Retina (tissue), 1 donor: ENCODE data around the gene PRKCZ.
A peak's percentile ranks its signal among the peaks of the same experiment; 100 is the strongest.
"Not testable (repeated sequence)": the region's sequence is repeated elsewhere in the genome, so short reads cannot be mapped to it uniquely, and the experiment has no call there.

ENCODE experiments used
- DNase-seq: peaks from one replicate; pipeline ENCODE4 v3.0.0-alpha.2; 2016

Gene PRKCZ

DNA sequence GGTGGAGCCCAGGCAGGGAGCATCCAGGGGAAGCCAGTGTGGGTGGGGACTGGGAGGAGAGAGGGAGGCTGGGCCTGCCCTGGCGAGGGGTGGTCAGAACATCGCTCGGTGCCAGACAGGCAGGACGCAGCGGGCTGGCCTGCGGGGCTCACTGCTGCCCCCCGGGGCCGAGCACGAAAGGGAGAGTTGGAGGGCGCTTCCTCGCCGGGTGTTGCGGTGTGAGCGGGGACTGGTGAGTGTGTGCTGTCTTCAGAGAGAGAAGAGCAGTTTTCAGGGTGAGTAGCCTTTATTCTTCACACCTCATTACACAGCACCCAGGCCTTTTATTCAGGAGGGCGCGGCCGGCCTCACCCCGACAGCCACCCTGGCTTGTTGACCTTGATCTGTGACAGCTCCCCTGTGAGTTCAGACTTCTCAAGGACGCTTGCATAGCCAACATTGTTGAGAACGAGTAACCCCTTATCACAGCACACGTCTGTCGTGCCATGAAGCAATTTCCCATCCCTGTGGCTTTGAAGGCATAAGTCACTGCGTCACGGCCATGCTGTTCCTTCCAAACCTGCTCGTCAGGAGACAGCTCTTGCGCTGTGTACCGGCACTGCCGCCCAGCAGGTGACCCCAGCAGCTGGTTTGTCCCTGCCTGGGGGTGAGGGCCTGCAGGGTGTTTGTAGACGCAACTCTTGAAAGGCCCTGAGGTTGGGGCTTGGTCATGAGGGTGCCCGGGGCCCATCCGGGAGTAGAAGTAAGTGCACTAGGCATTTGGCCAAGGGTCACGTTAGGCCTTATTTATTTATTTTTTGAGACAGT lies 54.6 kb downstream of the PRKCZ start:
- DNase-seq: peak; percentile 83

DNA sequence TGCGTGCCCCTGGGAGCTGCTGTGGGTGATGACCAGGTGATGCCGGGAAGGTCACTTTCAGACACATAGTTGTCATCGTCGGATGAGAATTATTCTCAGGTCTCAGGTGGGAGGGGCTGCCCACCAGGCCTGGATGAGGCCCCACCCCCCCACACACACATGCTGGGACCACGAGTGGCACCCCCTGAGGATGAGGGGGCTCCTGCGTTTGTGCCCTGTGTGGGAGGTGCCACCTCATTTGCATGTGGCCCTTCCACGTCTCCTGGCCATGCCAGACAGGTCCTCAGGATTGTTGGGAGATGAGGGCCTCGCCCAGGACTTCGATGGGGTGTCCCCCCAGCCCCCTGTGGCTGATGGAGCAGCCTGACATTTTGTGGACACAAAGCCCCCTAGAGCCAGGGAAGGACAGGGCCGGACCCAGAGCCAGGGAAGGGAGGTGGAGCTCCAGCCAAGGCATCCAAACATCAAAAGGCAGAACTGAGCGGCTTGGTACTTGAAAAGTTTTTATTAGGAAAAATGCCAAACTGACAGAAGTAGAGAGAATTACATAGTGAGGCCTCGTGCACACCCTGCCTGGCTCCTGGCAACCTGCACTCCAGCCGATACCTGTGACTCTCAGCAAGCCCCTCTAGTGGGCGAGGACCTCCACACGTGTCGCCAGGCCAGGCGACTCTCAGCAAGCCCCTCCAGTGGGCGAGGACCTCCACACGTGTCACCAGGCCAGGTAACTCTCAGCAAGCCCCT lies 55.7 kb downstream of the PRKCZ start:
- DNase-seq: no peak

DNA sequence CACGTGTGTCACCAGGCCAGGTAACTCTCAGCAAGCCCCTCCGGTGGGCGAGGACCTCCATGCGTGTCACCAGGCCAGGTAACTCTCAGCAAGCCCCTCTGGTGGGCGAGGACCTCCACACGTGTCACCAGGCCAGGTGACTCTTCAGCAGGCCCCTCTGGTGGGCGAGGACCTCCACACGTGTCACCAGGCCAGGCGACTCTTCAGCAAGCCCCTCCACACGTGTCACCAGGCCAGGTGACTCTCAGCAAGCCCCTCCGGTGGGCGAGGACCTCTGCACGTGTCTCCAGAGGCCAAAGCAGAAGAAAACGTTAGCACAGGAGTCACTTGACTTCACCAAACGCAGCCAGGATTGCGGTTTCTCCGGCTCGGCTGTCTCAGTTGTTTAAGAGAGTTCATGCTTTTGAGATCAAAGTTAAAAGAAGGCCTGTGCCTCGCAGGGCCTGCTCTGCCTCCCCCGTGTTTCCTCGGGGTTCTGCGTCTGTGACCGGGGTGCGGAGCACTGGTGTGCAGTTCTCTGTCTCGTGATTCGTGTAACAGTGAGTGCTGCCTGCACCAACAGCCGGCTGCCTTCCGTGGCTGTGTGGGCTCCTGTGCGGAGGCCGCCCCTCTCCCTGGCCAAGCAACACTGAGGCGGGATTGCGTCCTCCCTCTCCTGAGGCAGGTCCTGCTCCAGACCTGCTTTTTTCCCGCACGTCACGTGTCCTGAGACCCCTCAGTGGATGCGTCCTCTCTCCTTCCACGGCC lies 56.6 kb downstream of the PRKCZ start:
- no peak for DNase-seq

DNA sequence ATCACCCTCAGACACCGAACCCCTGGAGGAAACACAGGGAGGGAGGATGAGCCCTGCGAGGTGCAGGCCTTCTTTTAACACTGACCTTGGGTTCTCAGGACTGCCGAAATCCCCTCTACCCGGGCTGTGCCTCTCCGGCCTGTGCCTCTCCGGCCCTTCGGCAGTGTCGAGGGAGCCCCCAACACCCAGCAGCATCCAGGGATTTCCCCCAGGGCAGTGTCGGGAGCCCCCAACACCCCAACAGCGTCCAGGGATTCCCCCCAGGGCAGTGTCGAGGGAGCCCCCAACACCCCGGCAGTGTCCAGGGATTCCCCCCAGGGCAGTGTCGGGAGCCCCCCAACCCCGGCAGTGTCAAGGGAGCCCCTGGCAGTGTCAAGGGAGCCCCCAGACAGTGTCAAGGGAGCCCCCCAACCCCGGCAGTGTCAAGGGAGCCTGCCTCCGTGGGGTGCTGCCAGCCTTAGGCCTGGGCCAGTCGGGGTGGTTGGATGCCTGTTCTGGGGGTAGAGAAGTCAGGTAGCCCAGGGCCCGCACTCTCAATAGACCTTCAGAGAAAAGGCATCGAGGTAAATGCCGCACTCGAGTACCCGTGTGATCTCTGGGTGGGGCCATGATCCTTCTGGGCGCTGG lies 57.5 kb downstream of the PRKCZ start:
- DNase-seq: no peak

DNA sequence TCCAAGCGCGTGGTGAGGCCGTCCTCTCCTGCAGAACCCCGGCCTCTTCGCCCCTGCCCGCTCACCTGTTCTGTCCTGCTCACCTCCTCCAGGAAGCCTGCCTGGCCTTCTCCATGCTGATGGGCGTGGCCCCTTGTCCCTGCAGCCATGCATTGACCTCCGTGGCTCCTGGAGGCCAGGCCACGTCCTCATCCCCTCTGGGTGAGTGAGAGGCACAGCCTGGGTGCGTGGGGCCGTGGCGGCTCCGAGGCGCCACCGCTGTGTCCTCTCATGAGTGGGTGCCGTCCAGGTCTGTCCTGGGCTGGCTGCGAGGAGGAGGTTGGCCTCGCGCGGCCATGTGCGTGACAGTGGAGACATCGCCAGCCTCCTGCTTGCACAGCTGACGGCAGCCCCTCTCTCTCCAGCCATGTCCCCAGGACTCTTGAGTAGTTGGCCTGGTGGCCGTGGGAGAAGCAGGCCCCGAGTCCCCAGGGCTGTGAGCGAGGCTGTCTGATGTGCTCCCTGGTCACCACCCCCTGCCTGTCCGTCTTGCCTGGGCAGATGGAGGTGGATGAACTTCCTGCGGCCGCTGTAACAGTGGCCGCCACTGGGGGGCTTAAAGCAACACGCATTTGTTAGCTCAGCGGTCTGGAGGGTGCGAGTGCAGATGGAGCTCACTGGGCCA lies 58.1 kb downstream of the PRKCZ start:
- peak; percentile 76 for DNase-seq

DNA sequence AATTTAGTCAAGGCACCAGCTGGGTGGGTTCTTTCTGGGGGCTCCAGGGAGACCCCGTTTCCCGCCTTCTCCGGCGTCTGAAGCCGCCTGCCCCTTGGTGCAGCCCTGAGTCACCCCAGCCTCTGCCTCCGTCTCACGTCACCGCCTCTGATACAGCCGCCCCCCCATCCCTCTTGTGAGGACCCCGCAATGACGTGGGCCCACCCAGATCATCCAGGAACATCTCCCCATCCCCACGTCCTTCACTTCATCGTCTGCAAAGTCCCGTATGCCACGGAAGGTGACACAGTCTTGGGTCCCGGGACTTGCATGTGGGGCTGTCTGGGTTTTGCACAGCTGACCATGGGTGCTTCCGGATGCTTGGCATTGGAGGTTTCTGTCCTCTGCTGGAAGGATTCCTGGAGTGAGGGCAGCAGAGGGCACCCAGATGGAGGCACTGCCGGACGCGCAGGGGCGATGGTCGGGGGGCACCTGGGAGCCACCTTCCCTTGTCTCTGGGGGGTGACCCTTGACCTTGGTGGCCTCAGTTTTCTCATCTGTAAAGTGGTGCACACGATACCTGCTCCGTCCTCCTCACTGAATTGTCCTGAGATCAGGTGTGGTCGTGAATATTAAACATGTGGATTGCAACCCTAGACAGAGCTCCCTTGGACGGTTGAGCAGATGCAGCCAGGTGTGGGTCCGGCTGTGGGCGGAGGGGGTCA lies 58.8 kb downstream of the PRKCZ start:
- no peak for DNase-seq

DNA sequence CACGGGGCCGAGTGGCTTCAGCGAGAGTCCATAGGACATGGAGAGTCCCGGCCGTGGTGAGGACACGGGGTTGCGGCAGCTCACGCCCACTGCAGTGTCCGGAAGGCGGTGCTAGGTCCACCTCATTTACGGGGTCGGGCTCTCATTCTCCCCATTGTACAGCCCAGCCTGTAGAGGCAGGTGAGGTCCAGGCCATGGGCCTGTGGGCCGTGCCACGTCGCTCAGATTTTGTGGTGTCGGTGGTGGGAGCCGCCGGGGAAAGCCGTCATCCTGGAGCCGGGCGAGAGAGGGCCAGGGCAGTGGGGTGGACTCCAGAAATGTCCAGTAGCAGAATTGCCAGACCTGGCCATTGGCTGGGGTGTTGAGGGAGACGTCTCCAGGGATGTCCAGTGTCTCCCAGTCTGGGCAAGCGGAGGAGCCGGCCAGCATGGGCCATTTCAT lies 59.4 kb downstream of the PRKCZ start:
- no peak for DNase-seq

DNA sequence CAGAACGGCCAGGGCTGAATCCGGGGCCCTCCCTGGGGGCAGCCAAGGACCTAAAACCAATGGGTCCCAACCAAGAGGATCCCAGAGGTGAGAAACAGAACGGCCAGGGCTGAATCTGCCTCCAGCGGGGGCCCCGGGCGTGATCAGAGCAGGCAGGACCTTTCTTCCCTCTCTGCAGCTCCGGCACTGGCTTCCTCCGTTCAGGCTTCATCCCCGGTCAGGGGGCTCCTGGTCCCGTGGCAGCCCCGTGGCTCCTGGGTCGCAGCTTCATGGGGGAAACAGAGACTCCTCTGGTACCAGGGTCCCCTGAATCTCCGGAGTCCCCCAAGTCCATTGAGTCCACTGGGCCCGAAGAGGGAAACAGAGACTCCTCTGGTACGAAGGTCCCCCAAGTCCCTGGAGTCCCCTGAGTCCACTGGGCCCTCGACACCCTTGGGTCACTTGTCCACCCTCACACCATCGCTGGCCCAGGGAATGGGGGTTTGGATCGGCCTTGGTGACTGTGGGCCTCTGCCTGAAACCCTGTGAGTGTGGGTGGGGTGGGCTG lies 60.1 kb downstream of the PRKCZ start:
- no peak for DNase-seq

DNA sequence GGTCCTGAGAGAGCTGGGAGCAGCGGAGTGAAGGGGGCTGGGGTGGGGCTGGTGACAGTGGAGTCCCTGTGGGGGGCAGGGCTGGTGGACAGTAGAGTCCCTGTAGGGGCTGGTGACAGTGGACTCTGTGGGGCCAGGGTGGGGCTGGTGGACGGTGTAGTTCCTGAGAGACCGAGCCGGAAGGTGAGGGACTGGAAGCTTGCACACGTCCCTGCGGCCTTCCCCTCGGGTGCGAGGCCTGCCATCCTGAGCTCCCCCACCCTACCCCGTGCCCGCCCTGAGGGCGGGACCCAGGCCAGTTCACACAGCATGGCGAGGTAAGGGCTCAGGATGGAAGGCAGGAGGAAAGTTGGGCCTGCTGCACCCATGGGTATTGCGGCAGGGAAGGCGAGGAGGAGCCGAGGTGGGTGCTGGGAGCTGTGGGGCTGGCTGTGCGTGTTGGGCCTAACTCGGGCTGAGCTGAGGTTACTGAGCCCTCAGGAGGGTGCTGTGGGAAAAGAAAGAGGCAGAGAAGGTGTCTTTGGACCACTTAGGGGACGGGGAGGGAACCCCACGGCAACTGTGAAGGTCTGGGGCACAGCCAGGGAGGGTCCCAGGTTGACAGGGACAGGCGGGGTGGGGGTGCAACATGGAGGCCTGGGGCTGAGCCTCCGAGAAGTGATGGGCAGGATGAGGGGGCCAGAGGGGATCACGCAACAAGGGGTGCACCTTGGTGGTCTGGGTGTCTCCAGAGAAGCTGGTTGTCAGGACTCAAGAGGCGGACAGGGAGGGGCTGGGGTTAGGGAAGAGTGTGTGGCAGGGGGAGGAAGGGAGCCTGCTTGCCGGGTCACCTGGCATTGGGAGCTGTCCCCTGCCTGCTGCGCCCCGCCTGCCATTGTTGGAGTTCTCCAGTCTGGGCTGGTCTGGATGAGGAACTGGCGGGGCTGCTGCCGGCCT lies 60.8 kb downstream of the PRKCZ start:
- no peak for DNase-seq

DNA sequence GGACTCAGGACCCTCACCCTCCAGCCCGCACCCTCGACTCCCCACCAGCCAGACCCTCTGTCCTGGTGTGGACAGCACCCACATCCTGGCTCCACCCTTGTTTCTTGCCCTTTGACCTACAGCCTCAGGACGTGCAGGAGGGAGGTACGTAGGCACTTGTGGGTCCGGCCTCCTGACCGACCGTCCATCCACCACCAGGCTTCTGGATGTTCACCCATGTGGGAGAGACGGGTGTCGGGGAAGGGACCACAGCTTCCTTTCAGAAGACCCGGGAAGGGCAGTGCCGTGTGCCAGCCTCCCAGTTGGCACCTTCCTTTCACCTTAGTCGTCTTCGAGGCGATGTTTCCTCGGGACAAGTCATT lies 61.4 kb downstream of the PRKCZ start:
- no peak for DNase-seq

DNA sequence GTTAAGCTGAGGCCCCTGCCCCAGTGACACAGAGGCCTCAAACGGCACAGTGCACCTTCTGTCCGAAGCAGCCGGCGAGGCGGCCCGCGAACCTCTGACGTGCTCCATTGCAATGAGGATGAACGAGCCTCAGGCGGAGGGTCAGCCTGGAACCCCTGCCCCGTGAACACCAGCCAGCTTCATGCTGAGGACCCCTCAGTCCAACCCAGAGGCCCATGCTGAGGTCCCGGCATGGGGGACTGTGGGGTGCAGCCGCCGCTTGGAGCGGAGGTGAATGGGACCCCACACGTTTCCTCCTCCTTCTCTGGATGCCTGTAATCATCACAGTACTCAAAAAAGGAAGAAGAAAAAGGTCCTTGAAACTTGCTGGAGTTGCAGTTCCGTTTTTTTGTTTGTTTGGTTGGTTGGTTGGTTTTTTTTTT lies 62.1 kb downstream of the PRKCZ start:
- no peak for DNase-seq

DNA sequence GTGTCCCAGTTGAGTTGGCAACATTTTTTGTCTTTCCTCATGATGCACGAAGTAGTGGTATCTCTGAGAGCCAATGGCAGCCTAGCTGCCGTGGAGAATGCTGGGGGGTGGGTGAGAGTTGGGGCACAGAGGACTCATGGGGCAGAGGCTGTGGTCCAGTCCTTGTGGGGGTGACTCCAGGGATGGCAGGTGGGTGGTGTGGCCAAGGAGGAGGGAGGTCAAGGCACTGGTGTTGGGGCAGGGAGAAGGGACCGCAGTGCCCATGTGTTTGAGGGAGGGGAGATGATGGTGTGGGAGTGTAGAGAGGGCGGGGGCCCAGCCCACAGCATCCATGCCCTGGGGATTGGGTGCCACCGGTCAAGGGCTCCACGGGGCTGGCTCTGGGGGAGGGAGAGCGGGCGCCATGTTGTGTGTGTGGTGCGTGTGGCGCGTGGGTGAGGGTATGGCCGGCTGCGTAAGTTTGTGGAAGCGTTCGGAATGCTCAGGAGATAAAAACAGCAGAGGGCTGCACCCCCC lies 63.5 kb downstream of the PRKCZ start:
- DNase-seq: no peak

DNA sequence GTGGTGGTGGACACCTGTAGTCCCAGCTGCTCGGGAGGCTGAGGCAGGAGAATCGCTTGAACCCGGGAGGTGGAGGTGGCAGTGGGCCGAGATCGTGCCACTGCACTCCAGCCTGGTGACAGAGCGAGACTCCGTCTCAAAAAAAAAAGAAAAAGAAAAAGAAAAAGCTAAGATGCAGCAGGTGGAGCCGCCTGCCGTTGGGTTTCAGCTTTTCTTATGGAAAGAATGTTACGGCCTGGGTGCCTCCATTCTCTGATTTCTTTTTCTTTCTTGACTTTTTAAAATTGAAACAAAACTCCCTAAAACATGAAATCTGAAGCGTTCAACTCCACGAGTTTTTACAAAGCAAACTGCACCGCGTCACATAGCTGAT lies 64.4 kb downstream of the PRKCZ start:
- not testable (repeated sequence) for DNase-seq

DNA sequence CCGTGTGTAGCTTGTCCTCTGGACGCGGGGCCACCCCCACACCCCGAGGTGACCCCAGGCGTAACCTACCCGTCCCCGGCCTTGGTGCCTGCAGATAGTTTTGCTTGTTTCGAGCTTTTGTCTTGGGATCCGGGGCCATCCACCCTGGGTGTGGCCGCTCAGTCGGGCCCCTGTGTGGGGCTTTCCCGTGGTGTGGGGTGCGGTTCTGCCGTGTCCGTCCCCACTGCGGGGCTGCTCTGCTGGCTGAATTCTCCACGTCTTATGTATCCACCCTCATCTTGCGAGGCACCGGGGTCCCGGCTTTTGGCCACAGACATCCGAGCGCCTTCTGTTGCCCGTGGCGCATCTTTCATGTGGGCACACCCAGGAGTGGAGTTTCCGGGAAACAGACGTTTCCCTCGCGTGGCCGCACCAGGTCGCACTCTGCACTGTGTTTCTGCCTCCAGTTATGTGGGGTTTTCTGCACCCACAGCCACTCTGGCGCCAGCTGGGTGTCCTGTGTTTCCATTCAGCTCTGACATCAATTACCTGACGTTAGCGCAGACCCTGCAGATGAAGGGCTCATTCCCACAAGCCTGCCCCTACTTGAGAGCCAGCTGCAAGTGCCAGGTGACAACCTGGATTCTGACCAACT lies 64.9 kb downstream of the PRKCZ start:
- DNase-seq: no peak

DNA sequence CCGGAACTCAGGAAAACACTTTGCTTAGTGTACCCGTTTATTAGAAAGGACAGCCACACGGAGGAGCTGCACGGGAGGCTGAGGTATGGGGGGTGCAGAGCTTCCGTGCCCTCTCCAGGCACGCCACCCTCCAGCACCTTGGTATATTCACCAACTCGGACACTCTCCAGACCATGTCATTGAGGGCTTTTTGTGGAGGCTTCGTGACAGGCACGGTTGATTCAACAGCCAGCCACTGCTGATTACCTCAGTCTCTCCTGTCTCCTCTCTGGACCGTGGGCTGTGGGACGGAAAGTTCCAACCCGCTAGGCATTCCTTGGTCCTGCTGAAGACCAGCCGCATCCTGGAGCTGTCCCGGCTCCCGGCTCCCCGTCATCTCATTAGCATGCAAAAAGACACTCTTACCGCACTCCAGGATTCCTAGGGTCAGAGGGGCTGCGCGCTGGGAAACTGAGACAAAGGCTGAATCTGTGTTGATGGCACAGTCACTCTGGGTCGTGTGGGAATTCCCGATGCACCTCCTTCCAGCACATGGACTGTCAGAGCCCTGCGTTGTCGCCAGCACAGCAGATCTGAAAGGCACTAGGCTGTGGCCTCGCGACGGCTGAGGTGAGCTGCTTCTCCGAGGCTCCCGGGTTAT lies 65.6 kb downstream of the PRKCZ start:
- DNase-seq: peak; percentile 75

DNA sequence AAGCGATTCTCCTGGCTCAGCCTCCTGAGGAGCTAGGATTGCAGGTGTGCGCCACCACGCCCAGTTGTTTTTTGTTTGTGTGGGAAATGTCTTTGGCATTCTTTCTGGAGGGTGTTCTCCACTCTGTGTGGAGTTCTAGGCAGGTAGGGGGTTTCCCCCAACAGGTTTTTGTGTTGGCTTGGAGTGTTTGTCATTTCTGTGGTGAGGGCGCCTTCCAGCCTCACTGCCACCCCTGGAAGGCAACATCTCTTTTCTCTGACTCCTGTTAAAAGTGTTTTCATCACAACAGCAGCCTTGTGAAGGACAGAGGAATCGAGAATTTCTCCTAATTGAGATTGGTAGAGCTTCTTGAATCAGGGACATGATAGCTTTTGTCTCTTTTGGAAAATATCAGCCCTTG lies 69.7 kb downstream of the PRKCZ start:
- no peak for DNase-seq

DNA sequence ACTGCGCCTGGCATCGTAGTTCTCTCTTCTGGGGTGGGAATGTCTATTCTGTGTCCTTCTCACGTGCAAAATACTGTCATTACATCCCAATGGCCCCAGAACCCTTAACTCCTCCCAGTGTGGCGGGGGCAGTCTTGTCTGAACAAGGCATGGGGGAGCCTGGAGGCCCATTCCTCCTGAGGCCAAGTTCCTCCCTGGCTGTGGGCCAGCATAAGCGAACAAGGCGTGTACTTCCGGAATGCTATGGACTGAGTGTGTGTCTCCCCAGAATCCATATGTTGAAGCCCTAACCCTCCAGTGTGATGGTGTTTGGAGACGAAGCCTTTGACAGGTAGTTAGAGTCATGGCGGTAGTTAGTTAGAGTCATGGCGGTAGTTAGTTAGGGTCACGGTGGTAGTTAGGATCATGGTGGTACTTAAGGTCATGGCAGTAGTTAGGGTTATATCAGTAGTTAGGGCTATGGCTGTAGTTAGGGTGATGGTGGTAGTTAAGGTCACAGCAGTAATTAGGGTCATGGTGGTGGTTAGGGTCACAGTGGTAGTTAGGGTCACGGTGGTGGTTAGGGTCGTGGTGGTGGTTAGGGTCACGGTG lies 71.0 kb downstream of the PRKCZ start:
- DNase-seq: no peak

DNA sequence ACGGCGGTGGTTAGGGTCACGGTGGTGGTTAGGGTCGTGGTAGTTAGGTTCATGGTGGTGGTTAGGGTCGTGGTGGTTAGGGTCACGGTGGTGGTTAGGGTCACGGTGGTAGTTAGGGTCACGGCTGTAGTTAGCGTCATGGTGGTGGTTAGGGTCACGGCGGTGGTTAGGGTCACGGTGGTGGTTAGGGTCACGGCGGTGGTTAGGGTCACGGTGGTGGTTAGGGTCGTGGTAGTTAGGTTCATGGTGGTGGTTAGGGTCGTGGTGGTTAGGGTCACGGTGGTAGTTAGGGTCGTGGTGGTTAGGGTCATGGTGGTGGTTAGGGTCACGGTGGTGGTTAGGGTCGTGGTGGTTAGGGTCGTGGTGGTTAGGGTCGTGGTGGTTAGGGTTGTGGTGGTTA lies 71.6 kb downstream of the PRKCZ start:
- not testable (repeated sequence) for DNase-seq
